Measurements from ENCODE around the gene SIX3. TPM values are rescaled to one million over a fixed set of nuclear protein-coding genes. Genes with fewer than 3 reads are reported as not detected.

Gene SIX3
- total RNA-seq, 1 donor from 2014 or later = not detected

DNA sequence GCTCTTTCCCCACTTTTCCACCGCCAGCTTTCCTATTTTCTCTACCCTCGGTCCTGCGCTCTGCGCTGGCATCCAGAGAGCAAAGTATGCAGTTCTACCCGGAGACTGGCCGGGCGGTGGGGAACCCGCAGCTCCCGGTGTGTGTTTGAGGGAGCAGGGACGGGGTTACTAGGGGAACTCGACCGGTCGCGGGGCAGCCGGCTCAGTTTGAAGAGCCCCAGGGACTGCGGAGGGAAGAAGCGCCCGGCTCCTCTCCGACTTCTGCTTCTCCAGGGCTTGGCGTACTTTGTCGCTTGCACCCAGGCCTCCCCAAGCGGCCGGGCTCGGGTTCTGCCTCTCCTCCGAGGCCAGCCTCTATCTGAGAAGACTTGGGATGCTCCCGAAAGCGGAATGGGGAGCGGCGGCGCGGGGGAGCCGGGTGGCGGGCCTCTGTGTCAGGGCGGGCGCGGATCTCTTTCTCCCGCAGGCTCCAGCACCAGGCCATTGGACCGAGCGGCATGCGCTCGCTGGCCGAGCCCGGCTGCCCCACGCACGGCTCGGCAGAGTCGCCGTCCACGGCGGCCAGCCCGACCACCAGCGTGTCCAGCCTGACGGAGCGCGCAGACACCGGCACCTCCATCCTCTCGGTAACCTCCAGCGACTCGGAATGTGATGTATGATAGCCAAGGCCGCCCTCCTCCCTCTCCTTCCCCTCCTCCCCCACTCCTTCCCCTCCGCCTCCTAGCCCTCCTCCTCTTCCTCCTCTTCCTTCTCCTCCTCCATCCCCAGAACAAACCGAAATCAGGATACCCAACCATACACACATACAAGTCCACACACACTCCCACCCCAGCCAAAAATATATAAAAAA lies 2.8 kb downstream of the SIX3 start:
- TF ChIP-seq, protein P1, sequence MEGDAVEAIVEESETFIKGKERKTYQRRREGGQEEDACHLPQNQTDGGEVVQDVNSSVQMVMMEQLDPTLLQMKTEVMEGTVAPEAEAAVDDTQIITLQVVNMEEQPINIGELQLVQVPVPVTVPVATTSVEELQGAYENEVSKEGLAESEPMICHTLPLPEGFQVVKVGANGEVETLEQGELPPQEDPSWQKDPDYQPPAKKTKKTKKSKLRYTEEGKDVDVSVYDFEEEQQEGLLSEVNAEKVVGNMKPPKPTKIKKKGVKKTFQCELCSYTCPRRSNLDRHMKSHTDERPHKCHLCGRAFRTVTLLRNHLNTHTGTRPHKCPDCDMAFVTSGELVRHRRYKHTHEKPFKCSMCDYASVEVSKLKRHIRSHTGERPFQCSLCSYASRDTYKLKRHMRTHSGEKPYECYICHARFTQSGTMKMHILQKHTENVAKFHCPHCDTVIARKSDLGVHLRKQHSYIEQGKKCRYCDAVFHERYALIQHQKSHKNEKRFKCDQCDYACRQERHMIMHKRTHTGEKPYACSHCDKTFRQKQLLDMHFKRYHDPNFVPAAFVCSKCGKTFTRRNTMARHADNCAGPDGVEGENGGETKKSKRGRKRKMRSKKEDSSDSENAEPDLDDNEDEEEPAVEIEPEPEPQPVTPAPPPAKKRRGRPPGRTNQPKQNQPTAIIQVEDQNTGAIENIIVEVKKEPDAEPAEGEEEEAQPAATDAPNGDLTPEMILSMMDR (conservative IDR thresholded peaks at IDR 0.05; ENCODE audit: low read depth, low read length) = no peak
- no peak for DNase-seq (ENCODE audit: low read depth)
- no peak overlapping the region for H3K4me3 ChIP-seq (ENCODE audit: low read depth, low read length)

DNA sequence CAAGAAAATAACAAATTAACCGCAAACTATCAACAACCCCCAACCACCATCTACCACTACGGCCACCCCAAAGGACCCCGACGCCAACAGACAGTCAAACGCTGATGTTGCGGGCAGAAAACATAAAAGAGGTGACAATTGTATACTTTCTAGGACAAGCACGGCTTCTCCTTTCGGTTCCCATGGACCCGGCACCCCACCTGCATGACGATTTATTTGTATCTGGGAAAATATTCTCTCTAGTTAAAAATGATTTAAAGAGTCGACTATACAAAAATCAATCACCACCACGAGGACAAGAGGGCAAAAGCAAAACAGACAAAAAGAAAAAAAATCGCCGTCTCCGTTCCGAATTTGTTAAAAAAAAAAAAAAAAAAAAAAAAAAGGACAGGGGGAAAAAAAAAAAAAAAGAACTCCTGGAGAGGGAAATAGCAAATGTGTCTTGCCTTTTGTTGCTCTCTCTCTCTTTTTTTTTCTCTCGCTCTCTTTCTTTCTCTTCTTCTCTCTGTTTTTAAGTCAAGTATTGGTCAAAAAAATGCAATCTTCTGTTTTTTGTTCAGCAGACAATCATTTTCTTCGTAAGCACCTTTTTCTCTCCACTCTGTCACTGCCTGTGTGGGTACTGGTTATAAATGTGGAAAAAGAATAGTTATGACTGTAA lies 3.6 kb downstream of the SIX3 start:
- TF ChIP-seq, protein P1 (conservative IDR thresholded peaks at IDR 0.05; ENCODE audit: low read depth, low read length) = no peak
- no peak overlapping the region for H3K4me3 ChIP-seq (ENCODE audit: low read depth, low read length)
- no peak for DNase-seq (ENCODE audit: low read depth)

DNA sequence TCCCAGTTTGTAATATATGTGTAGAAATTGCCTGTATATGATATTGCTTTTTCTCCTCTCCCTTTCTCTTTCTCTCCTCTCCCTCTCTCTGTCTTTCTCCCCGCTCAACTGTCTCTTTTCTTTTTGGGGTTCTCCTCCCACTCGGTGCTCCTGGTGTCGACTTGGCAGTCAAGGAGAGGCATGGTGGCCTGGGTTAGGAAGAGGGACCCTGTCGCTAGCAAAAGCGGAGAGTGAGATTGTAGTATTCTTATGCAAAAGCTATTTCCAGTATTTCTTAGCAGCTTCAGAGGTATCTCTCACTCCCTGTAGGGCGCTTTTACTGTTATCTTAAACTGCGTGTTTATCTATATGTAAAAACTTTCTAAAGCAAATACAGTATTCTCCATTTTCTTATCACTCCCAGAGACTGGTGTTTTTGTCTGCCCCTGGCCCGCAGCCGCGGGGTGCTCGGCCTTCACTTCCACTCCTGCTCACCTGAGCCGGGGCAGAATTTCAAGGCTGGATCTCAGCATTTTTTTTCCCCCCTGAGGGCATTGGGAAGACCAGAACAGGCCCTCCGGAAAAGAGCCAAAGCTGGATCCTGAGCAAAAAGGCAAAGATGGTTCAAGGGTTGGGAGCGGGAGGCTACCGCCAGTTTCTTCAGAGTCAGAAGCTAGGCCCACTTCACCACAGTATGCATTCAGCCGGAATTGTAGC lies 4.3 kb downstream of the SIX3 start:
- H3K4me3 ChIP-seq (ENCODE audit: low read depth, low read length) = no peak overlapping the region
- TF ChIP-seq, protein P1 (conservative IDR thresholded peaks at IDR 0.05; ENCODE audit: low read depth, low read length) = no peak
- no peak for DNase-seq (ENCODE audit: low read depth)

DNA sequence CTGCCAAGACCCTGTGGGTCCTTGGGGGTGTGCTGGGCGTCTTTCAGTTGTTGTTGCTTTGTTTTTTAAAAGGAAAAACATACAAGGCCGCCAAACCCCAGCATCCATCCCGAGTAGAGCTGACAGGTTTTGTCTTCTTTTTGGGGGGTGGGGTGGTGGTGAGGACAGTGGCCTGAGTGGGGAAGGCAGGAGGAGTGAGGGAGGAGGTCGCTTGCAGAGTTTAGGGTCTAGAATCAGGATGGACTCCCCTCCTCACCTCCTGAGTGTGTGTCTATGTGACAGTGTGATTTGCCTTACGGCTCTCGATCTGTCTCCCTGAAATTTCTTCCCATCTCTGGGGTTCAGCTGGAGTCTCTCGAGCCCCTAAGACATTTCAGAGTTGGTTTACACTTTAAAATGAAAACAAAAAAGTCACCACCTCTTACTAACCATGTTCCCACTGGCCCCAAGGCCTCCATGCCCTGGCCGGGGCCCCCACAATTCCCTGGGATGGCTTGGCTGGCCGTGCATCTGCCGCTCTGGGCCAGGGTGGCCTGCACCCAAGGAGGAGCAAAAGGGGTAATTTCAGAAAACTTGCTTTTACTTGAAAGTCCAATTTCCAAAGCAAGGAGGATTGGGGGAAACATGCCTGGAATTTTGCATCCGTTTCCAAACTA lies 5.0 kb downstream of the SIX3 start:
- TF ChIP-seq, protein P1 (conservative IDR thresholded peaks at IDR 0.05; ENCODE audit: low read depth, low read length) = no peak
- no peak for DNase-seq (ENCODE audit: low read depth)

DNA sequence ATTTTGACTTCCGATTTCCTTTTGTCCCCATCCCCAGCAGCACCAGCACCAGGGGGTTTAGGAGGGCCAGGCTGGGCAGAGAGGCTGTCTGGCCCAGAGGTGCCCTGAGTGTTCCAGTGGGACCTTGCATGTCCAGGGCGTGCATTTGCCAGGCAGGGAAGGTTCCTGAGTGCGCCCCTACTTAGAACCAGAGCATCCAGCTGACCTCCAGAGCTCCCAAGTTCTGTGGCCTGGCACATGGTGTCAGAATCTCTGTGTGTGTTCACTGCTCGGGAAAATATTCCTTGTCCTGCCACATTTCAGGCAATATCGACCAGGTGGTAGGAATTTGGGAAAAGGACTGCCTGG lies 5.5 kb downstream of the SIX3 start:
- no peak overlapping the region for H3K4me3 ChIP-seq (ENCODE audit: low read depth, low read length)
- no peak for DNase-seq (ENCODE audit: low read depth)
- TF ChIP-seq, protein P1 (conservative IDR thresholded peaks at IDR 0.05; ENCODE audit: low read depth, low read length) = no peak

More for the DNA sequence above, 5.0 kb downstream of the SIX3 start:
- H3K4me3 ChIP-seq (ENCODE audit: low read depth, low read length) = no peak overlapping the region

DNA sequence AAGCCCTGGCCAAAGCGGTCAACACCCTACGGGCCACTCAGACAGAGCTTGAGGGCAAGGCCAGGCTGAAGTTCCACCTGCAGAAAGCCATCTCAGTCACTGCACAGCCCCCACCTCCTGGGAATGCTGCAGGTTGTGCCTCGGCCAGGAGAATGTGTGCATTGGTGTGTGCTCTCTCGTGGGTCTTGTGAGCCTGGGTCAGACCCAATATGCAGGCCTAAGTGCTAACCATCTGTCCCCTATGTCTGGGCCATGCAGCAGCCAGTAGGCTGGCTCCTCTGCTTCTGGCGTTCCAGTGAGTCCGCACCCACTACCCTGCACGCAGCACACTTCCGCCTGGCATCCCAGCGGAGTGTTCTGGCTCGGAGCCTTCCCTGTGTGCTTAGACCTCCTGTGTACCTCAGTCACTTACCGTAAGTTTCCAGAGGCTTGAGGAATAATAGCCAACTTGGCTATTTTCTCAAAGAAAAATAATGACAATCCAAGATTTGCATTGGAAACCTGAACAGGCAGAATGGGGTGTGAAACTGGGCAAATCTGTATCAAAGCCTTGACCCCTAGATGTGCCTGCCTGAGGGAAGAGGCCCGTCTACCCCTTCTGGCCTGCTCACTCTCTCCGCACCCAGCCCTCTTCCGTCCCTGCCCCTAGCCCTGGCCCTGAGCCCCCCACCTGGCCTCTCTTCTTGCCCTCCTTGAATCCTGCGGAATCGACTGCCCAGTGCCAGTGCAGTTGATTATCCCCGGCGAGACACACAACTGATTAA lies 7.2 kb downstream of the SIX3 start:
- H3K4me3 ChIP-seq (ENCODE audit: low read depth, low read length) = no peak overlapping the region
- TF ChIP-seq, protein P1 (conservative IDR thresholded peaks at IDR 0.05; ENCODE audit: low read depth, low read length) = no peak
- no peak for DNase-seq (ENCODE audit: low read depth)

Data from epithelial cell of proximal tubule (primary cell).